Measurements from ENCODE around the gene LRRC72. TPM values are rescaled to one million over a fixed set of nuclear protein-coding genes. Genes with fewer than 3 reads are reported as not detected.
"Not testable (repeated sequence)": the region's sequence is repeated elsewhere in the genome, so short reads cannot be mapped to it uniquely, and the experiment has no call there.

The LRRC72 gene
- polyA plus RNA-seq, 5 donors = not detected

GRCh38 chr7:16579216-16579615, 52.6 kb downstream of the LRRC72 start:
- no peak for DNase-seq

GRCh38 chr7:16581286-16581685, 54.7 kb downstream of the LRRC72 start:
- no peak for DNase-seq

DNA sequence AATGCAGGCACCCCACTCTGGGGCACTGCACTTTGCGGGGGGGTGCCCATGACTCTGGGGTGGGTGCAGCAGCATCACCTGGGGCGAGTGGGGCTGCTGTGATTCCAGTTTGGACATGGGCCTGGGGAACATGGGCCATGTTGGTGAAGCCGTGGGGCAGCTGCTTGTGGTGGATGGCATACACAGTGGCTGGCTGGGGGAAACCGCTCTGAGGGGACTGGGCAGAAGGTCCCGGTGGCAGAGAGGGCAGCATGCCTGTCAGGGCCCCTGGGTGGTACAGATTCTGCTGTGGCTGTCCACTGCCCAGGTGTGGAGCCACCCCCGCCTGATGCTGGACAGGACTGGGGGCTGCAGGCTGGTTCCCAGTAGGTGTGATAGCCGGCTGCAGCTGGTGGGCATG, 57.2 kb downstream of the LRRC72 start:
- DNase-seq = no peak

DNA sequence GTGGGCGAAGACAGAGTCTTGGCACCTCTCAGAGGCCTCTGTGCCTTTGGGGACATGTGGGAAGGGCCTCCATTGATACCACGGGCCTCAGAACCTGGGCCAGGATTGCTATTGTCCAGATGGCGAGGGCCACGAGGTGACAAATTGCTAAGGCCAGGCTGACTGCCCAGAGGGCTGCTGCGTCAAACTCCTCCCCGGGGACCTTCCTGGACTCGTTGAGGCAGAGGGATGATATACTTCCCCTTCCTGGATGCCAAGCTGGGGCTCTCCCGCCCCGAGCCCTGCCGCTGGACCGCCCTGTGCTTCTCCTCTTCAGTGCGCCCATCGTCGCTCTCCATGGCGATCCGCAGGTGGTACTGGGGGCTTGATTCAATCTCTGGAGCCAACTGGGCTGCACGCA, 58.9 kb downstream of the LRRC72 start:
- DNase-seq = no peak

- DNase-seq = no peak
Observed at GRCh38 chr7:16586081-16586874, 59.7 kb downstream of the LRRC72 start.

DNA sequence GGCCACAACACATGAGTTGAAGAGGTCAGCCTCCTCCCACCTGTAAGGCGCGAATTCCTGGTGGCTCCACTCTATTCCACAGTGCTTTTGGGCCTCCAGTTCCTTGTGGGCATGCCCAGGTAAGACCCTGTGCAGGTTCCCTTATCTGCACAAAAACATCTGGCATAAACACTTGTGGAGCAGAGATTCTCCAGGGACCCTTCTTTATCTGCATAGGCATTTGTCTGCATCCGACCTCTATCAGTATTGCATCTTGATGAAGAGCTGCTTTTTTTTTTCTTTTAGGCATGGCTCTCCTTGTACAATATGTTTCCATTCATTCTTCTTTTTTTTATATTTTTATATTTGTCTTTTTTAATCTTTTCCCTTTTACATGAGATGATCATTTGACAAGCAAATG, 60.5 kb downstream of the LRRC72 start:
- DNase-seq = no peak

- no peak for DNase-seq
Observed at GRCh38 chr7:16587790-16588189, 61.2 kb downstream of the LRRC72 start.

- DNase-seq = peak in 1 of 2 donors; percentile 32
Observed at GRCh38 chr7:16589881-16590280, 63.3 kb downstream of the LRRC72 start.

- no peak for DNase-seq
Observed at GRCh38 chr7:16590424-16590823, 63.8 kb downstream of the LRRC72 start.

DNA sequence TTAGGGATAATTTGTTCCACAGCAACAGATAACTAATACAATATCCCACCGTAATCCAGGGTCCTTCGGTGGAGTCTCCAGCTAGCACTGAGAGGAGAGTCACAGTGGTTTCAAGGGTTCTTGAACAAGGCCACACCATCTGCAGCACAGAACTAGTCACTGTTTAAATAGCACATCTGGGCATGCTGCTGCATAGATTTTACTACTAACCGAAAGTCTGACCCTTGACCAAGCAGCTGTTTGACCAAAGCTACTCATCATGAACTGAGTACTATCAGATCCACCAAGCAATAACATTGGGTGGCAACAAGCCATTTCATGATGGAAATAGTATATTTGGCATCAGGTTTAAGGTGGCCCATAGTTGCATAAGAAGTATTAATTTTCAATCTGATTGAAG, 65.8 kb downstream of the LRRC72 start:
- DNase-seq = no peak

DNA sequence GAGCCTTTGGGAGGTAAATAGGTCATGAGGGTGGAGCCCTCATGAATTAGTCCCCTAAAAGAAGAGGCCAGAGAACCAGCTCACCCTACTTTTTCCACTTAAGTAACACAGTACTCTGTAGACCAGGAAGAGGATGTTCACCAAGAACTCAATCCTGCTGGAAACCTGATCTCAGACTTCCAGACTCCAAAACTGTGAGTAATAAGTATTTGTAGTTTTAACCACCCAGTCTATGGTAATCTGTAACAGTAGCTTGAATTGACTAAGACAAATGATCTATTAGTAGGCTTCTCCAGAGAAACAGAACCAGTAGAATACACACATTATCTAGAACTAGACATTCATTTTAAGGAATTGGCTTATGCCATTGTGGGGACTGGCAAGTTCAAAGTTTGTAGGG, 67.4 kb downstream of the LRRC72 start:
- no peak for DNase-seq

- DNase-seq = no peak
Observed at GRCh38 chr7:16594676-16595075, 68.1 kb downstream of the LRRC72 start.

DNA sequence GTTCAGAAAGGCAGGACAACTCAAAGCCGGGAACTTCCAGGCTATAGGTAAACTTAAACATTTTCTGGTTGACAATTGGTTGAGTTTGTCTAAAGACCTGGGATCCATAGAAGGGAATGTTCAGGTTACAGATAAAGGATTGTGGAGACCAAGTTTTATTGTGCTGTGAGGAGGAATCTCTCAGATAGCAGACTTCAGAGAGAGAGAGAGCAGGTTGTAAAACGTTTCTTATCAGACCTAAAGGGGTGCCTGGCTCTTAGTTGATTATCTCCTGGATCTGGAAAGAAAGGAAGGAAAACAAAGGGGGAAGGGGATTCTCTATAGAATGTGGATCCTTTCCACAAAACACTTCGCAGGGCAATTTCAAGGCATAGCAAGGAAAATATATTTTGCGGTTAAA, 69.0 kb downstream of the LRRC72 start:
- not testable (repeated sequence) for DNase-seq

DNA sequence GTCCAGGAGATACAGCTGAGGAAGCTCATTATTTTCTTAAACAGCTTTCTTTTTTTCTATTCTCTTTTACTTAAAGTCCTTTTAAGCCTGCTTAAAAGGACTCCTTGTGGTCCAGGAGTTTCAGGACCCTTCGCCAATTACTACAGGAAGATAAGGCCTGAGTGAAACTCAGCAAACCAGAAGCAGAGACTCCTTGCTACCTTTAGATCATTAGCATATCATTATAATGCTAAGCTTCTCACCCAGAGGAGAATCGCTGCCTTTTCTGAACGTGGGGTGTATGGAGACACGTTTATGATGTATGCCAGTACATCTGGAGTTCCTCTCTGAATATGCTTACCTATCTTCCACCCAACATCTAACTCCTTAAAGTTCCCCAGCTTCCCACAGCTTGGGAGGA, 71.4 kb downstream of the LRRC72 start:
- no peak for DNase-seq

DNA sequence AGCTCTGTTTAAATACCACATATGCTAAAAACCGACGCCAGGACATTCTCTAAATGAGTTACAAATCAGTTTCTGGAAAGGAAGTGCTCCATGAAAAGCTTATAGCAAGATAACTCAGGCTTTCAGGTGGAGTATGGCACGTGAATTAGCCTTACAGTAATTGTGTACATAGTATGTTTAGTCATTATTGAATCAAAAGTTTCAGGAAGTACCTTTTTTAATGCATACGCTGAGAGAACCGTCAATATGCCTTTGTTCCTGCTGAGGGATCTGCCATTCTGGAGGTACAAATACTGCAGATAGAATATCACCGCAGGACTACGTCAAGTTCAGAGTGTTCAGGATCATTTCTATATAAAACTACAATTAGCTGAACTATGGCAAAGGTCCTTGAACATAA, 73.2 kb downstream of the LRRC72 start:
- no peak for DNase-seq

DNA sequence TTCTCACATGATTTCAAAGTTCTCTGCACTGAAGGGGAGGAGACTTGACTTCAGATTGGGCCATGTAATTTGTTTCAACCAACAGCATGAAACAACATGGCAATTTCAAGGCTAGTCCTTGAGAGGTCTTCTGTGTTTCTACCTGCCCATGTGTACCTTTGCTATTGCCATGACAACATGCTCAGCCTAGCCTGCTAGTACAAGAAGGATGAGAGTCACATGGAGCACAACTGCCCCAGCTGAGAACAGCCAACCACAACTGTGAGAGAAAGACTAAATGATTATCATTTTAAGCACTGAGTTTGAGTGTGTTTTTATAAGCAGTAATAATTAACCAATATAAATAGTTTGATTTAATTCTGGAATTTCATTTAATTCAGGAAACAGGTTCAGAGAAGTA, 77.0 kb downstream of the LRRC72 start:
- no peak for DNase-seq

GRCh38 chr7:16604054-16604453, 77.4 kb downstream of the LRRC72 start:
- DNase-seq = no peak

DNA sequence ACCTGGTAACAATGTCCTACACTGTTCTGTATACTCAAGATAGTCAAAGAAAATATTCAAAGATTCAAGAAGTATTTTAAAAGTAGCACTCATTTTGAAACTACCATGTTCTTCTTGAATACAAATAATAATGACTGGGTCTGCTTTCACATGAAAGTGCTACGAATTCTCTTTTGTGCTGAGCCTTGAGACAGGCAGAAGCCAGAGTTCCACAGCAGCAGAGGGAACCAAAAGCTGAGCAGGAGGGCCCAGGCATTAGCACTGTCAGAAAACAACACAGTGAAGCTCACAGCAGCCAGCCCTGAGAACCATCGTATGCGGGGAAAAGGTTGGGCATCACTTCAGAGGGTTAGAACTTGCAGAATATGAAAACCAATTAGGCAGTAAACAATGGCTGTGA, 80.1 kb downstream of the LRRC72 start:
- DNase-seq = no peak

DNA sequence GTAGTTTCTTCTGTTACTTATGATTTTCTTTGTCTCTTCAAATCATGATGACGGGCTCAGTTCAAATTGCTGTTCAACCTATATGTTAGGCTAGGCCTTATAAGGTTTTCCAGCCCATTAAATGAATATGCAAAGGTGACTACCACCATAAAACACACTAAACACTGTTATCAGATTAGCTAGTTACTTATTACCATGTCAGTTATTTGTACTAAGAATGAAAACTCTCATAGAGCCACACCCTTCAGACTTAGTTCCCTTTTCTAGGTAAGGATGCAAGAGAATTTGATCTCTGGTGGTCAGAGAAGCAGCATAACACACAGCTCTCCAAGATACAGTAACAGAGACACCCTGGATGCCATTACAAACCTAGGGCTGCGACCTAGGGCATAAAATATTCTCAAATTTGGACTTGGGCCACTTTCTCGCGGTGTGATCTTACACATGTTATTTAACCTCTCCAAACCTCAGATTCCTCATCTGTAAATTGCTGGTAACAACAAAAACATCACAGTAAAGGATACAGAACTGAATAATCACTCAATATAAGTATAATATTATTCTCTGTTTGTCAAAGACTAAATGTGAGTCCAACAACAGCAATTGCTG, 83.3 kb downstream of the LRRC72 start:
- no peak for DNase-seq

GRCh38 chr7:16611711-16612110, 85.1 kb downstream of the LRRC72 start:
- DNase-seq = no peak

- DNase-seq = no peak
Observed at GRCh38 chr7:16615228-16615627, 88.6 kb downstream of the LRRC72 start.

GRCh38 chr7:16616122-16616521, 89.5 kb downstream of the LRRC72 start:
- DNase-seq = no peak

- no peak for DNase-seq
Observed at GRCh38 chr7:16616542-16616941, 89.9 kb downstream of the LRRC72 start.

DNA sequence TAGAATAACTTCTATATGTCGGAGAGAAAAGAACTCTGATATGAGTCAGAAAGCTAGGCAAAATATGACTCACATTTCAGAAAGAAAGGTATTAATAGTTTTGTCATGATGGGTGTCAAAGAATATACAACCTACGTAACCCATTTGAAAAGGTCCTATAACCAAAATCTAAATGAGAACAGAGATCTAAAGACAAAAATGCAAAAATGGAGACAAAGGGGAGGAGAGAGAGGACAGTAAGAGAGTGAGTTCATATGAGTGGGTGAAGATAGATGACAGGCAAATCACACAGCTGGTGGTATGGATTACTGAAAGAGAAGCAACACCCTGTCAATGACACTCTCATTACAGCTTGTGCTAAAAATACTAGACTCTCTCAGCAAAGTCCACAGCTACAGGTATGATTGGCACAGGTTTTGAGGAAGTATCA, 93.4 kb downstream of the LRRC72 start:
- DNase-seq = no peak
